ENCODE data around the gene SCO1.
A peak's percentile ranks its signal among the peaks of the same experiment; 100 is the strongest.

The SCO1 gene

GRCh38 chr17:10657879-10658278 is 39.5 kb downstream of the SCO1 start:
- DNase-seq (ENCODE audit: insufficient read length, low spot score) (no peak), FAIRE-seq (no peak)

GRCh38 chr17:10657148-10657547 is 40.2 kb downstream of the SCO1 start, which contains the start of gene MYH3:
TSS of gene MYH3 (minus strand) at chr17:10657309. CDS start at chr17:10655064, 2,245 bp downstream.
- FAIRE-seq (no peak), DNase-seq (ENCODE audit: insufficient read length, low spot score) (no peak)

- no peak for FAIRE-seq
- DNase-seq (ENCODE audit: insufficient read length, low spot score) = no peak
Observed at GRCh38 chr17:10653987-10654386, 43.3 kb downstream of the SCO1 start.

GRCh38 chr17:10652984-10653659 is 44.2 kb downstream of the SCO1 start:
- no peak for DNase-seq (ENCODE audit: insufficient read length, low spot score)
- no peak for FAIRE-seq

- DNase-seq (ENCODE audit: insufficient read length, low spot score) = no peak
- no peak for FAIRE-seq
Observed at GRCh38 chr17:10651927-10652326, 45.4 kb downstream of the SCO1 start.

GRCh38 chr17:10649602-10650001 is 47.7 kb downstream of the SCO1 start:
- DNase-seq (ENCODE audit: insufficient read length, low spot score) (no peak), FAIRE-seq (no peak)

GRCh38 chr17:10648956-10649355 is 48.4 kb downstream of the SCO1 start:
- DNase-seq (ENCODE audit: insufficient read length, low spot score) (no peak), FAIRE-seq (no peak)

GRCh38 chr17:10648381-10648780 is 49.0 kb downstream of the SCO1 start:
- DNase-seq (ENCODE audit: insufficient read length, low spot score) = no peak
- no peak for FAIRE-seq

GRCh38 chr17:10646392-10646990 is 50.8 kb downstream of the SCO1 start:
- DNase-seq (ENCODE audit: insufficient read length, low spot score) (peak; percentile 45), FAIRE-seq (peak; percentile 65)

- DNase-seq (ENCODE audit: insufficient read length, low spot score) (no peak), FAIRE-seq (no peak)
Observed at GRCh38 chr17:10640475-10640874, 56.9 kb downstream of the SCO1 start.

- FAIRE-seq = no peak
Observed at GRCh38 chr17:10638151-10638550, 59.2 kb downstream of the SCO1 start.

GRCh38 chr17:10635290-10635689 is 62.0 kb downstream of the SCO1 start:
- DNase-seq (ENCODE audit: insufficient read length, low spot score) (no peak), FAIRE-seq (no peak)

More at GRCh38 chr17:10638151-10638550, 59.2 kb downstream of the SCO1 start:
- no peak for DNase-seq (ENCODE audit: insufficient read length, low spot score)

GRCh38 chr17:10633738-10634379 is 63.5 kb downstream of the SCO1 start:
- peak; percentile 97 for FAIRE-seq
- DNase-seq (ENCODE audit: insufficient read length, low spot score) = peak; percentile 48

- no peak for DNase-seq (ENCODE audit: insufficient read length, low spot score)
- no peak for FAIRE-seq
Observed at GRCh38 chr17:10631701-10632100, 65.6 kb downstream of the SCO1 start.

GRCh38 chr17:10631048-10631700 is 66.2 kb downstream of the SCO1 start:
- peak; percentile 67 for FAIRE-seq
- DNase-seq (ENCODE audit: insufficient read length, low spot score) = no peak

GRCh38 chr17:10629706-10630105 is 67.6 kb downstream of the SCO1 start:
- DNase-seq (ENCODE audit: insufficient read length, low spot score) (no peak), FAIRE-seq (no peak)

GRCh38 chr17:10628756-10629155 is 68.6 kb downstream of the SCO1 start:
- FAIRE-seq (no peak), DNase-seq (ENCODE audit: insufficient read length, low spot score) (no peak)

- DNase-seq (ENCODE audit: insufficient read length, low spot score) (no peak), FAIRE-seq (no peak)
Observed at GRCh38 chr17:10626390-10626789, 70.9 kb downstream of the SCO1 start.

GRCh38 chr17:10624969-10625368 is 72.4 kb downstream of the SCO1 start:
- FAIRE-seq (no peak), DNase-seq (ENCODE audit: insufficient read length, low spot score) (no peak)

- no peak for DNase-seq (ENCODE audit: insufficient read length, low spot score)
- no peak for FAIRE-seq
Observed at GRCh38 chr17:10623737-10624338, 73.5 kb downstream of the SCO1 start.
